HUES64 (cell line): ENCODE data around the gene CFAP47.
A peak's percentile ranks its signal among the peaks of the same experiment; 100 is the strongest.
"Not testable (repeated sequence)": the region's sequence is repeated elsewhere in the genome, so short reads cannot be mapped to it uniquely, and the experiment has no call there.

Source experiments
- H3K27ac ChIP-seq: 2 replicates; pipeline ENCODE4 v1.7.0; 2013; ENCODE audit warnings: low read depth, low read length, inconsistent platforms
- H3K27me3 ChIP-seq: 2 replicates; pipeline ENCODE4 v1.6.1; 2013; ENCODE audit warnings: mild to moderate bottlenecking, low read length; ENCODE audit not compliant: insufficient read depth
- H3K36me3 ChIP-seq: 2 replicates; pipeline ENCODE4 v1.6.1; 2013; ENCODE audit warnings: mild to moderate bottlenecking, low read length; ENCODE audit not compliant: insufficient read depth
- H3K4me1 ChIP-seq: 2 replicates; pipeline ENCODE4 v1.6.1; 2013; ENCODE audit warnings: mild to moderate bottlenecking, low read length, moderate library complexity; ENCODE audit not compliant: insufficient read depth
- H3K4me3 ChIP-seq: 2 replicates; pipeline ENCODE4 v1.5.1; 2013; ENCODE audit warnings: mild to moderate bottlenecking, low read length, moderate library complexity
- H3K9ac ChIP-seq: 2 replicates; pipeline ENCODE4 v1.6.1; 2013; ENCODE audit warnings: mild to moderate bottlenecking, low read depth, low read length
- H3K9me3 ChIP-seq: 2 replicates; pipeline ENCODE4 v1.6.1; 2013; ENCODE audit warnings: low read depth, low read length; ENCODE audit not compliant: insufficient read depth
- WGBS: fragments of 150-250, 120-280 bp; methylation state at CpG from one replicate; pipeline ENCODE4 v1.1.7; 2013; ENCODE audit warnings: missing lambda C conversion rate; 5-methylcytosine and 5-hydroxymethylcytosine counted together

The CFAP47 gene

GRCh38 chrX:36075009-36075408 lies 155.5 kb downstream of the CFAP47 start:
- H3K36me3 ChIP-seq, H3K4me3 ChIP-seq, H3K27ac ChIP-seq, H3K27me3 ChIP-seq, H3K9ac ChIP-seq, H3K9me3 ChIP-seq, H3K4me1 ChIP-seq: not testable (repeated sequence)
- WGBS, result 100% methylated on average over 5 of the region's 5 CpGs

GRCh38 chrX:36083256-36083655 lies 163.7 kb downstream of the CFAP47 start:
- H3K9me3 ChIP-seq, result no peaks in the 10 kb centered on the region
- no CpG with 5 or more reads among the region's 1 CpG for WGBS
- H3K36me3 ChIP-seq, result no peaks in the 10 kb centered on the region
- H3K4me3 ChIP-seq, result no peak overlapping the region
- H3K9ac ChIP-seq, result no peak overlapping the region
- H3K27ac ChIP-seq, result no peak overlapping the region
- H3K4me1 ChIP-seq, result no peaks in the 10 kb centered on the region
- no peaks in the 10 kb centered on the region for H3K27me3 ChIP-seq

GRCh38 chrX:36087366-36087765 lies 167.8 kb downstream of the CFAP47 start:
- no peak overlapping the region for H3K27ac ChIP-seq
- H3K9me3 ChIP-seq, result no peaks in the 10 kb centered on the region
- no peak overlapping the region for H3K9ac ChIP-seq
- no peaks in the 10 kb centered on the region for H3K4me1 ChIP-seq
- no peak overlapping the region for H3K4me3 ChIP-seq
- H3K36me3 ChIP-seq, result no peaks in the 10 kb centered on the region
- 94% methylated on average over 2 of the region's 2 CpGs for WGBS
- H3K27me3 ChIP-seq, result no peaks in the 10 kb centered on the region

GRCh38 chrX:36088939-36089338 lies 169.4 kb downstream of the CFAP47 start:
- H3K27me3 ChIP-seq, H3K4me3 ChIP-seq, H3K36me3 ChIP-seq, H3K4me1 ChIP-seq, H3K9ac ChIP-seq, H3K27ac ChIP-seq, H3K9me3 ChIP-seq: not testable (repeated sequence)
- WGBS, result 96% methylated on average over 9 of the region's 10 CpGs

- Histone ChIP-seq H3K9me3 (no peaks in the 10 kb centered on the region), H3K4me1 (no peaks in the 10 kb centered on the region), H3K36me3 (no peaks in the 10 kb centered on the region), H3K27ac (no peak overlapping the region), H3K27me3 (no peaks in the 10 kb centered on the region), H3K9ac (no peak overlapping the region), H3K4me3 (no peak overlapping the region)
- WGBS, result no CpG with 5 or more reads among the region's 2 CpGs
These were observed 182.9 kb downstream of the CFAP47 start for GRCh38 chrX:36102425-36102824.

- 93% methylated on average over 3 of the region's 5 CpGs for WGBS
These were observed 196.7 kb downstream of the CFAP47 start for GRCh38 chrX:36116222-36116621.

GRCh38 chrX:36159254-36159653 lies 239.7 kb downstream of the CFAP47 start:
- Histone ChIP-seq H3K36me3 (no peaks in the 10 kb centered on the region), H3K4me1 (no peaks in the 10 kb centered on the region), H3K9ac (no peak overlapping the region), H3K4me3 (no peak overlapping the region), H3K27ac (no peak overlapping the region), H3K27me3 (no peaks in the 10 kb centered on the region), H3K9me3 (no peaks in the 10 kb centered on the region)
- WGBS, result 100% methylated on average over 3 of the region's 7 CpGs

More at GRCh38 chrX:36116222-36116621, 196.7 kb downstream of the CFAP47 start:
- Histone ChIP-seq H3K4me1 (no peaks in the 10 kb centered on the region), H3K4me3 (no peak overlapping the region), H3K27ac (no peak overlapping the region), H3K9ac (no peak overlapping the region), H3K27me3 (no peaks in the 10 kb centered on the region), H3K36me3 (no peaks in the 10 kb centered on the region), H3K9me3 (no peaks in the 10 kb centered on the region)

GRCh38 chrX:36160081-36160480 lies 240.5 kb downstream of the CFAP47 start:
- Histone ChIP-seq H3K27ac (no peak overlapping the region), H3K9me3 (no peaks in the 10 kb centered on the region), H3K9ac (no peak overlapping the region), H3K36me3 (no peaks in the 10 kb centered on the region), H3K27me3 (no peaks in the 10 kb centered on the region), H3K4me1 (no peaks in the 10 kb centered on the region), H3K4me3 (no peak overlapping the region)

GRCh38 chrX:36198575-36198974 lies 279.0 kb downstream of the CFAP47 start:
- no peaks in the 10 kb centered on the region for H3K36me3 ChIP-seq
- no peaks in the 10 kb centered on the region for H3K9me3 ChIP-seq
- H3K27ac ChIP-seq, result peak overlapping the region; percentile 72; the same call in 1 of the 2 replicates
- no peak overlapping the region for H3K4me3 ChIP-seq
- H3K9ac ChIP-seq, result no peak overlapping the region
- no peaks in the 10 kb centered on the region for H3K27me3 ChIP-seq
- H3K4me1 ChIP-seq, result peaks cover 3% of the 10 kb centered on the region; the same call in 1 of the 2 replicates

- no peak overlapping the region for H3K9ac ChIP-seq
- no peaks in the 10 kb centered on the region for H3K27me3 ChIP-seq
- no peak overlapping the region for H3K4me3 ChIP-seq
- peaks cover 3% of the 10 kb centered on the region; the same call in 1 of the 2 replicates for H3K4me1 ChIP-seq
- no peaks in the 10 kb centered on the region for H3K36me3 ChIP-seq
- no peaks in the 10 kb centered on the region for H3K9me3 ChIP-seq
- H3K27ac ChIP-seq, result no peak overlapping the region
These were observed 280.4 kb downstream of the CFAP47 start for GRCh38 chrX:36199928-36200327.

GRCh38 chrX:36214924-36215323 lies 295.4 kb downstream of the CFAP47 start:
- 100% methylated on average over 1 of the region's 1 CpG for WGBS
- Histone ChIP-seq H3K27ac (peak overlapping the region; percentile 58; the same call in 1 of the 2 replicates), H3K36me3 (no peaks in the 10 kb centered on the region), H3K27me3 (no peaks in the 10 kb centered on the region), H3K9me3 (no peaks in the 10 kb centered on the region), H3K4me3 (no peak overlapping the region), H3K4me1 (peaks cover 16% of the 10 kb centered on the region), H3K9ac (no peak overlapping the region)

- Histone ChIP-seq H3K27me3 (no peaks in the 10 kb centered on the region), H3K9ac (no peak overlapping the region), H3K36me3 (no peaks in the 10 kb centered on the region), H3K9me3 (no peaks in the 10 kb centered on the region), H3K4me3 (no peak overlapping the region), H3K27ac (peak overlapping the region; percentile 68; the same call in 1 of the 2 replicates), H3K4me1 (peaks cover 16% of the 10 kb centered on the region)
- 0% methylated on average over 1 of the region's 1 CpG for WGBS
These were observed 299.3 kb downstream of the CFAP47 start for GRCh38 chrX:36218801-36219200.
